Left forelimb (tissue), 1 donor: ENCODE measurements around the gene TMEM80.
"Not testable (repeated sequence)": the region's sequence is repeated elsewhere in the genome, so short reads cannot be mapped to it uniquely, and the experiment has no call there.

Source experiments
- DNase-seq: peaks from one replicate; pipeline ENCODE4 v3.0.0-alpha.2; 2018; ENCODE audit warnings: low spot score

Gene TMEM80

DNA sequence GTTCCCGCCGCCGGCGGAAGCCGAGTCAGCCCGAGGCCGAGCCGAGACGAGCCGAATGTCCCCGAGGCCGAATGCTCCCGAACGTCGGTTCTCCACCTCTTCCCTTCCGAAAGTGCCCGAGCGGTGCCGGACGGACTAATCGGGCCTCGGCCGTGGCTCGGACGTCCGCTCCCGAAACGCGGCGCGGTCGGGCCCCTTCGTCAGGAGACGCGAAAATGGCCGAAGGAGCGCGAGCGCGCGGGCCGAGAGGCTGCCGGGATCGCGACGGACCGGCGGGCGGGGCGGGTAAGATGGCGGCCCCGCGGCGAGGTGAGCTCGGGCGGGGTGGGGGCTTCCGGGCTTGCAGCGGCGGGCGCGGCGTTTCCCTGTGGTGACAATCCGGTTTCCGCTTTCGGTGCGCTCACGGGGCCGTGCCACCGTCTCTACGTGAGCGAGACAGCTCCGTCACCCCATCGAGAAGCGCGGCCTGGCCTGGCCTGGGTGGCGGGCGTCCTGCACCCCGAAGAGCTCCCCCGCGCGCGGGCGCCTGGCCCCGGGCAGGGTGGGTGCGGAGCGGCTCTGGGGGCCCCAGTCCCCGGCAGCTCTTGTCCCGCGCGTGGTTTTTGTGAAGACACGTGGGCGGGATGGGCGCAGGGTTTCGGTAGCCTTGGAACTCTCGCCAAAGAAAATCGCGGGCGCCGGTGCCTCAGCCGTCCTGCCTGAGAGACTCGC is at the start of gene TMEM80:
TMEM80 (plus strand) TSS at position 279 of the 711 bp plus-strand sequence; CDS start at position 291, 12 bp downstream.
- DNase-seq, result peak; percentile 99

DNA sequence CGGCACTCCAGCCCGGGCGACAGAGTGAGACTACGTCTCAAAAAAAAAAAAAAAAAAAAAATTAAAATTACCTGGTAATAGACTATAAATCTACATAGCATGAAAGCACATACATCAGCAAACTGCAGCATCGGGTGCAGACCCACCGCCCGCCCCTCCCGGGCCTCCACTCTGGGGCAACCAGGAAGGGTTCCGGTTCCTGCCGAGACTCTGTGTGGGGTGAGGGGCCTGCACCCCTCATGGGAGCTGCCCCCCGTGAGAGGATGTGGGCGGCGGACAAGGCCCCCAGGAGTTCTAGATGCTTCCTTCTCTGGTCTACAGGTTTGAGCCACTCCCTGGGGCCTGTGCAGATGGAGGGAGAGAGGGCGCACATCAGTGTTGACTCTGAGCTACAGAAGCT is 49.4 kb upstream of the TMEM80 start:
- no peak for DNase-seq

DNA sequence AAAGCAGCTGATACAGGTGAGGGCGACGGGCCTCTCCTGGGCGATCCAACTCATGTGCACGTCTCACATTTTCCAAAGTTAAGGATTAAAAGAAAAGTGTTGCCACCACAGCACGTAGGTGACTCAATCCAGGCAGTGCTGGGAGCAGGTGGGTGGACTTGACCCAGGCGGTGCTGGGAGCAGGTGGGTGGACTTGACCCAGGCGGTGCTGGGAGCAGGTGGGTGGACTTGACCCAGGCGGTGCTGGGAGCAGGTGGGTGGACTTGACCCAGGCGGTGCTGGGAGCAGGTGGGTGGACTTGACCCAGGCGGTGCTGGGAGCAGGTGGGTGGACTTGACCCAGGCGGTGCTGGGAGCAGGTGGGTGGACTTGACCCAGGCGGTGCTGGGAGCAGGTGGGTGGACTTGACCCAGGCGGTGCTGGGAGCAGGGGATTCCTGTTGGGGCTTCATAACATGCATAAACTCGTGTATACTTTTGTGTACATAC is 47.9 kb upstream of the TMEM80 start:
- DNase-seq, result not testable (repeated sequence)

DNA sequence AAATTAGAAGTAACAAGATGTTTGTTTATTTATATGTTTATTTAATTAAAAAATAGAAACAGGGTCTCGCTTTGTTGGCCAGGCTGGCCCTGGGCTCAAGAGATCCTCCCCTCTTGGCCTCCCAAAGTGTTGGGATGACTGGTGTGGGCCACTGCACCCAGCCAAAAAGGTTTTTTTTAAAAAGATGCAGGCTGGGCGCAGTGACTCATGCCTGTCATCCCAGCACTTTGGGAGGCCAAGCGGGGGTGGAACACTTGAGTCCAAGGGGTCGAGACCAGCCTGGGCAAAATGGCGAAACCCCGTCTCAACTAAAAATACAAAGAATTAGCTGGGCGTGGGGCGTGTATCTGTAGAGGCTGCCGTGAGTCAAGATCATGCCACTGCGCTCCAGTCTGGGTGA is 45.1 kb upstream of the TMEM80 start:
- DNase-seq, result no peak

DNA sequence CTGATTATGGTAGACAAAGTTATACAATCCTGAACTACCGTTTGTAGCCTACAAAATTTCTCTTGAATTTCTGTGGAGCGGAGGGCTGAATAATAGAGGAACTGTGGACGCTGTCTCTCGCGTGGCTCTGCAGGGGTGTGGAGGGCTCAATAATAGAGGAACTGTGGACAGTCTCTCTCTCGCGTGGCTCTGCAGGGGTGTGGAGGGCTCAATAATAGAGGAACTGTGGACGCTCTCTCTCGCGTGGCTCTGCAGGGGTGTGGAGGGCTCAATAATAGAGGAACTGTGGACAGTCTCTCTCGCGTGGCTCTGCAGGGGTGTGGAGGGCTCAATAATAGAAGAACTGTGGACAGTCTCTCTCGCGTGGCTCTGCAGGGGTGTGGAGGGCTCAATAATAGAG is 42.5 kb upstream of the TMEM80 start:
- DNase-seq, result not testable (repeated sequence)

DNA sequence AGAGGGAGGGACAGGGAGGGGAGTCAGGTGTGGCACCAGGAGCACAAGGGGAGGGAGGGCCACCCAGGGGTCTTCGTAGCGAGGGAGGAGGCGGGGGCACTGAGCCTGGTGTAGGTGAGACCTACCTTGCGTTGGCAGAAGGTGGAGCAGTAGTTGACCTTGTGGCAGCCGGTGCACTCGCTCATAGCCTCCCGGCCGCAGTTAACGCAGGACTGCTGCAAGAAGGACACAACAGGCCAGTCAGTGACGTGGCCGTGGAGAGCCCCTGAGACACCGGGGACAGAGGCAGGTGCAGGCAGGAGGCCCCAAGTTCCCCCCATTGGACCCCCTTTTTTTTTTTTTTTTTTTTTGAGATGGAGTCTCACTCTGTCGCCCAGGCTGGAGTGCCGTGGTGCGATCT is 41.8 kb upstream of the TMEM80 start:
- DNase-seq, result no peak

DNA sequence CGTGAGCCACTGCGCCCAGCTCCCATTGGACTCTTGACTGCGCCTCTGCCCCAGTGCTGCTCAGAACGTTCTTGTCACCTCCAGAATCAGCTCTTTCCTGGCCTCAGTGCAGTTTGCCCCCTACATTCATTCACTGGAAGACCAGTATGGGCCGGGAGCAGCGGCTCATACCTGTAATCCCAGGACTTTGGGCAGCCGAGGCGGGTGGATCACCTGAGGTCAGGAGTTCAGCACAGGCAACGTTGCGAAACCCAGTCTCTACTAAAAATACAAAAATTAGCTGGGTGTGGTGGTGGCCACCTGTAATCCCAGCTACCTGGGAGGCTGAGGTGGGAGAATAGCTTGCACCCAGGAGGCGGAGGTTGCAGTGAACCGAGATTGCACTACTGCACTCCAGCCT is 41.2 kb upstream of the TMEM80 start:
- not testable (repeated sequence) for DNase-seq

DNA sequence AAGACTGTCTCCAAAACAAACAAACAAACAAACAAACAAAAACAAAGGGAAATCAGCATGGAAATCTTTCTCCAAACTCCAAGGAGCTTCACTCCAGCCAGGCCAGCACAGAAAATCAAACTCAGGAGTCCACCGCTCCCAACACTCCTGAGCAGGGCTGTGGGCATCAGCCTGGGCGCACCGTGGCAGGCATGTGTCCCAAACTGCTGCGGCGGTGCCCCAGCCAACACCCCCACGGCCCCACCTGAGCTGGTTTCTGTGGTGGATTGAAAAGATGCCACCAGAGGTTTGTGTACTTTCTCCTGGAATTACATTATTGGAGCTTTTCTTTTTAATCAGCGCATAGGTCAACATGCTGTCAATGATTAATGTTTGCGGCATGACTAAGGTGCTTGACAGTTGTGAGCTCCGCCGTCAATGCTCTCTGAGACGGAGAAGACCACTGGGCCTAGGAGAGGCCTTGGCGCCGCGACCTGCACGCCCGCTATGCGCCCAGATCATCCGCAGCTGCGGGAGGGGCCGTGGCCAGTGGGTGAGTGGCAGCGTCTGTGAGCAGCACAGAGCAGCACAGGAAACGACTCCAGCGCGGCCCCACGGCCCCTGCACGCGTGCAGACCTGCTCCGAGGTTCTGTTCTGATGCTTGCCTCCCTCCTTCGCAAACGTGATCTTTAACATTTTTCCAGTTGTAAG is 40.4 kb upstream of the TMEM80 start:
- DNase-seq, result no peak

DNA sequence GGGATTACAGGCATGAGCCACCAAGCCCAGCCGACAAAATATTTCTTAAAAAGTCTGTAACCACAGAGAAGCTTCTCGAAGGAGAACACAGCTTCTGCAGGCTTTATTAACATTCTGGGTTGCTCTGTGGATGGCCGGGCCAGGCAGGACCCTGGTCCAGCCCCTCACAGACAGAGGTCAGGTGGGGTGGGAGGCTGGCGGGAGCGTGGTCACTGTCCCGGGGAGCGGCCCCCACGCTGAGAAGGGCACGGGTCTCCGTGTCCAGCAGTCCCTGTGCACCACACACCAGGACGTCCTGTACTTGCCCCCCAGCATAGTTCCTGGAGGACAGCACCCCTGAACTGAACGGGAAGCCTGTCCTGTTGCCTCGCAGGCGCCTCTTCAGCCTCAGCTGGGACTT is 39.2 kb upstream of the TMEM80 start:
- no peak for DNase-seq

DNA sequence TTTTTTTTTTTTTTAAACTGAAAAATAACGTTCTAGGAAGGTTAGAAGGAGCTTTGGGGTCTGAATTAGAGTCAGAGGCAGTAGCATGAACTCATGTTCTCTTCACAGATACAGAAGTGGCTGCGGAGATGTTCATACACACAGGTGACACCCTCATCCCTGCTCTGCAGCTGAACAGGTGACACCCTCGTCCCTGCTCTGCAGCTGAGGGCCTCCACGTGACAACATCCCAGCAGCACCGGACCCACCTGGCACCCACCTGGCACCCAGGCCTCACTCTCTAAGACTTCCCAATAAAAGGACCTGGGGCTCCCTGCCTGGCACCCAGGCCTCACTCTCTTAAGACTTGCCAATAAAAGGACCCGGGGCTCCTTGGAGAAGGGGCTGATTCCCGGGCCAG is 38.8 kb upstream of the TMEM80 start:
- no peak for DNase-seq

DNA sequence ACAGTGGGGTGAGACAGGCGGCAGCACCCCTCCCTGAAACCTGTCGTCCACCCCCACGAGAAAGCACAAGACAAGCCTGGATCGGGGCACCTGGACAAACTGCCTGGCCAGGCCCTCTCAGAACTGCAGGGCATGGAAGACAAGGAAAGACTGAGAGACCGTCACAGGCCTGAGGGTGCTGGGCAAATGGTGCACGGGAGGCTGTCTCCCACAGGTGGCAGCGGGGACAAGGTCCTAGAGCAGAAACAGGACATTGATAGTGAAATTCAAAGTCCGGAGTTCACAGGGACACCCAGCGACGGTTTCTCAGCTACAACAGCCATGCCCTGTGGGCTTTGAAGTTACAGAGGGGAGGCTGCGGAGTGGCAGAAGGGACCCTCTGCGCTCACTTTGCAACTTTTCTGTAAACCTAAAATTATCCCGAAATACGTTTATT is 37.9 kb upstream of the TMEM80 start:
- no peak for DNase-seq

DNA sequence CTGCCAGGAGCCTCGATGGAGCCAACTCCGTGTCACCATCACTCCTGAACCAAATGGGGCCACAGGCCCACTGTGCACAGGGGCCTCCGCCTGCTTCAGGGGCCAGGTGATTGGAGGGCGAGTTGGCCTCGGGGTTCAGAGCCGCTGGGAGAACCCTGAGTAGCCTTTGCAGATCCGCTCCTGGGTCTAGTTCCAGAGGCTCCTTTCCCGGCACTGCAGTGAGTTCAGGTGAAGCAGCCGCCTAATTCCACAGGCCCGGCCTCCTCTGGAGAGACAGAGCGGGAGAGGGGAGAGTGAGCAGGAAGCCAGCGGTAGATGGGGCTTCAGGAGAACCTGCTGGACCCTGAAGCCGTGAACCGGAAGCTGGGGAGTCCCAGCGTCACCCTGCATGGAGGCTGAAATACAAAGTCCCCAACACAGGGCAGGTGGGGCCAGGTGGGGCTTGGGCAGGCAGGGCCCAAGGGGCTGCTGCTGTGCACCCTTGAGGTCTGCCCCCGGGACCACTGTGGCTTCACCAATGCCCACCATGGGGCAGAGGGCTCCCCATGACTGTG is 36.0 kb upstream of the TMEM80 start:
- DNase-seq, result no peak

DNA sequence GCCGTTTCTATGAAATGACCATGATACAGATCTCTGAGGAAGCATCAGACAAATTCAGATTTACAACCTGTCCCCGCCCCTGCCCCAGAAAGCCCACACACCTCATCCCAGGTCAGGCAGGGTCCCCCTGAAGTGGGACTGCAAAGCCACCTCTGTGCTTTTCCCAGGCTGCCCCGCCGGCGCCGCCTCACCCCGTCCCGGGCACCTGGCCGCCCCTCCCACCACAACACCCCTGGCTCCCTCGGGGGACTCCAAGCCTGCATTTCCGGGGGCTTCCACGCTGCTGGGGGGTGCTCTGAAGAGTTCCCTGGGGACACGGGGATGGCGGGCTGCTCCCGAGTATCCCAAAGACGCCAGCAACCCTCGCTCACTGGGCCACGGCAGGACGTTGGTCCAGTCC is 35.3 kb upstream of the TMEM80 start:
- DNase-seq, result no peak

DNA sequence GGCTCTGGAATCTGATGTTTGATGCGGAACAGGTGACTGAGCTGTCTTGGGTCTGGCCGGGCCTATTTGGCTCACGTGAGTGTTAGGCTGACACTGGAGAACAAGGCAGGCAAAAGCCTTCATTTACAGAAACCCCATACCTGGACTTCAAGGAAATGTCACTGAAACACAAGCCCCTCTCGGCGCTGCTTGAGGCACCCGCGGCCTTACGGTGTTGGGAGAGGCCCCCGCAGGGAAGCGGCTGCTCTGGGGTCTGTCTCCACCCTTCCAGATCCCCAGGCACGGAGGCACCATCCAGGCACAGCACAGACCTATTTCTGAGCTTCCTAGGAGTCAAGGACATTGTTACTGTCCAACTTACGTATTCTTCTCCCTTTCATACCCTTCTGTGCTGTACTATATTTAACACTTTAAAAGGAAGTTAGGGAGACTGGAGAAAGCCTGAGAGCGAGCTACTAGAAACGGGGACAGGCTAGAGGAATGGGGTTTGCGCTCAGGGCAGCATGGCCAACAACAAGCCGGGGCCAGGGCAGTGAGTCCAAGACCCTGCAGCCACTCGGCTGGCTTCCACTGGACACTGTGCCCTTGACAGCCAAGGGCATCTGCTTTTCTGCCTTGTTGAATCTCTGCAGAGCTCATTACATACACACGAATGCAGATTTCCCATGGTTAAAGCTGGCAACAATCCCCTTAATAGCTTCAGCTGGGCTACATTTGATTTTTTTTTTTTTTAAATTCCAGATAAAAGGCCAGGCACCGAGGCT is 34.8 kb upstream of the TMEM80 start:
- no peak for DNase-seq

DNA sequence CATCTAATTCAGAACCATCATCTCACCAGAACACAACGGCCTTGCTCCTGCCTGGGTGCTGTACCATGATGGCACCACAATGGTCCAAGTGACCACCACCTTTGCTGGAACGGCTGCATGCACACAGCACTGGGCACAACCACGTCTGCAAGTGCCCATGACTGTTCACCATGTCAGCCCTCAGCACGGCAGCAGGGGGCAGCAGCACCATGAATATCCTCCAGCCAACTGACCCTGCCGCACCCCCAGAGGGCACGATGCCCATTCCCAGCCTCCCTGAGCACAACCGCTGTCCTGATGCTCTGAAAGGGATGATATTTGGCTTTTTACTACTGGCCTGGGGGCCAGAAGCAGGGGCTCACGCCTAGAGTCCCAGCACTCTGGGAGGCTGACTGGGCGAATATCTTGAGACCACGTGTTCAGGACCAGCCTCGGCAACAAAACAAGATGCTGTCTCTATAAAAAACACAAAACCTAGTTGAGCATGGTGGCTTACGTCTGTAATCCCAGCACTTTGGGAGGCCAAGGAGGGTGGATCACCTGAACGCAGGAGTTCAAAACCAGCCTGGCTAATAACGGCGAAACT is 32.8 kb upstream of the TMEM80 start:
- DNase-seq, result no peak

DNA sequence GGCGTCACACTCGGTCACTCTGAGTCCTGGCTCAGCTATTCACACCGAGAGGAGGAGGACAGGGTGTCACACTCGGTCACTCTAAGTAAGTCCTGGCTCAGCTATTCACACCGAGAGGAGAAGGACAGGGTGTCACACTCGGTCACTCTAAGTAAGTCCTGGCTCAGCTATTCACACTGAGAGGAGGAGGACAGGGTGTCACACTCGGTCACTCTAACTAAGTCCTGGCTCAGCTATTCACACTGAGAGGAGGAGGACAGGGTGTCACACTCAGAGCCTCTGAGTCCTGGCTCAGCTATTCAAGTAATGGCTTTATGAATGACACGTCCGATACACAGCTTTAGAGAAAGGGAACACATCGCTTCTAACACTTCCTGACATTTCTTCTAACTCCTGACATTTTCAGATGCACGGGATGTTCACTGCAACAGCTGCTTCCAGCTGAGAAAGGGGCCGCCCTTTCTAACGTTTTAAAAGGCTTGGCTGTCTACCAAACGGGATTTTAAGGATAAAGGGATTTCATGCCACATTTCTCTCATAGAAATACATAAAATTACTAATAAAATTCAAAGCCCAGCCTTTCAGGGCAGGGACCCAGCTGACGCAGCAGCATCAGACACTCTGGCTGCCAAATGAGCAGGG is 30.4 kb upstream of the TMEM80 start:
- no peak for DNase-seq

DNA sequence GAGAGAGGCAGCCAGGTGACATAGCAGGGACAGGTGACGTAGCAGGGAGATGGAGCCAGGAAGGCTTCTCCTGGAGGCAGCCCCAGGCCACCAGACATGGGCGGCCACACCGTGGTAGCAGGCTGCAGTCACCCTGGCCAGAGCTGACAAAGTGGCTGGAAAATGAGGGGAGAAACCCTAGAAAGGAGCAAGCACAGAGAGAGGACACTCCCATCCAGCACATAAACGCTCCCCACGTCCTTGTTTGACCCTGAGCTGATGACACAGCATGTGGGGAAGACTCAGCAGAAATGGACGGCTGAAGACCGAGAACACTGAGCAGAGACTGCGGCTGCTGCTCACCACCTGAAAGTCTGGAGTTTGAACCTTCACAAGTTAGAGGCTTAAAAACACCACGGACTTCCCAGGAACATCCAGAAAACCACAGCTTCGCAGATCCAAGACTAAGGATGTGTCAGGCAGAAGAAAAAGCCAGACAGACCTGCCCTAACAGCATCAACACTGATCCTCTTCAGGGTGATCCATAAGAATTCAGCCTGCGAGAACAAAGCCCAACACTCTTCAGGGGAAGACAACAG is 29.8 kb upstream of the TMEM80 start:
- DNase-seq, result no peak

DNA sequence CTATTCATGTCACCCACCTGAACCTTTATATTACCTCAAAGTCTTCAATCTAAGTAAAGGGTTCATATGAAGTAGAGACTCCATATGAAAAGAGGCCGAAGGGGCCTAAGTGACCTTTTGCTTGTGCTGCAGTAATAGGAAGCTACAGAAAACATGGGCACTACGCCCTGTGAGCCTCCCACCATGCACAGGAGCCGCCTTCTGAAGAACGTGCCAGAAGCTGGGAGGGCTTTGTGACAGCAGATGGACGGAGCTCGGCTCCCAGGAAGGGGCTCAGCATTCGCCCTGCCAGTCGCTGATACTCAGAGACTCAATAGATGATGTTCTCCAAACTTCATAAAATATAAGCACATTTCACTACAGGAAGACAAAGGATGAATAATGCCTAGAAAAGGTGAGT is 21.8 kb upstream of the TMEM80 start:
- no peak for DNase-seq

DNA sequence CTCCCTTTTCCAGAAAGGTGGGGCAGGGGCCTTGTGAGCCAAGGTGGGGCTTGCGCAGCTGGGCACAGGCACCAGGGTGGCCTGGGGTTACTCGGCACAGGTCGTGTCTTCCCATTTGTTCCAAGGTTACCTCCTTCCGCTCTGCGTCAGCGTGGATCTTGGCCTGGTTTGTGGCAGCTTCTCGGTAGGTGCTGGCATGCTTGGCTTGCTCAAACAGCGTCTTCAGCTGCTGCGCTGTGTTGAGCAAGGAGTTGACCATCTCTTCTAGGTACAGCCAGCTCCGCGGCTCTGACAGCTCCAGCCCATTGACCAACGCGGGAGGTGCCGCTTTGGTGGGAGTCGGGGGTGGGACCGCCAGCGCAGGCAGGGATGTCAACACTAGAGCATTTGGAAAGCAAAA is 21.2 kb upstream of the TMEM80 start:
- no peak for DNase-seq

DNA sequence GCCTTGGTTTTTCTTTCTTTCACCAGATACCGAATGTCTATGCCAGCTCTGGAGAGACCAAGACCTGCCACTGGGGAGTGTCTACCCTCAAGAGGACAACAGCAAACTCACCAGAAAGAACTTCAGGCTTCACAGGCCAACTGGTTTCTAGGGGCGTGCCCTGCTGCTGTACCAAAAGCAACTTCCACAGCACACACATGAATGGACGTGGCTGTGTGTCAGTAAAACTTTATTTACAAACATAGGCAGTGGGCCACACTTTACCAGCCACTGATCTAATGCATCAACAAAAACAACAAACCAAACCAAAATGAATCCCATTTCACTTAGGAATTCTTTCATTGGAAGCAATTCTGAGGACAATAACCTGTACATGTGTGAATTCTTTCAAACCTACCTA is 17.3 kb upstream of the TMEM80 start:
- DNase-seq, result no peak
